SK-N-DZ (cell line): Measurements from ENCODE around the gene MUC12.

ENCODE experiments used
- DNase-seq: peaks from one replicate; pipeline ENCODE4 v3.0.0-alpha.2; 2015; ENCODE audit warnings: low spot score

MUC12 gene

GRCh38 chr7:100952641-100953040 is 16.7 kb upstream of the MUC12 start:
- DNase-seq = no peak

- DNase-seq = peak; percentile 40
Observed at GRCh38 chr7:100957832-100958421, 11.4 kb upstream of the MUC12 start.

- no peak for DNase-seq
Observed at GRCh38 chr7:100959894-100960293, 9.5 kb upstream of the MUC12 start.

- DNase-seq = no peak
Observed at GRCh38 chr7:100962537-100962936, 6.8 kb upstream of the MUC12 start.

- DNase-seq = no peak
Observed at GRCh38 chr7:100963386-100963785, 6.0 kb upstream of the MUC12 start.

GRCh38 chr7:100963874-100964273 is 5.5 kb upstream of the MUC12 start:
- DNase-seq = no peak

- DNase-seq = no peak
Observed at GRCh38 chr7:100964630-100965029, 4.7 kb upstream of the MUC12 start.

- no peak for DNase-seq
Observed at GRCh38 chr7:100965045-100965722, 4.2 kb upstream of the MUC12 start.

GRCh38 chr7:100965723-100966541 is 3.4 kb upstream of the MUC12 start:
- peak; percentile 43 for DNase-seq

- DNase-seq = no peak
Observed at GRCh38 chr7:100966542-100967291, 2.6 kb upstream of the MUC12 start.

- DNase-seq = no peak
Observed at GRCh38 chr7:100967292-100967863, 2.0 kb upstream of the MUC12 start.

GRCh38 chr7:100968031-100968430 is 1.3 kb upstream of the MUC12 start:
- DNase-seq = no peak

- DNase-seq = no peak
Observed at GRCh38 chr7:100968650-100969049, 715 bp upstream of the MUC12 start.

- DNase-seq = no peak
Observed at GRCh38 chr7:100971111-100972001, 2.0 kb downstream of the MUC12 start.

GRCh38 chr7:100972002-100972347 is 2.6 kb downstream of the MUC12 start:
- no peak for DNase-seq

GRCh38 chr7:100974021-100974420 is 4.7 kb downstream of the MUC12 start:
- no peak for DNase-seq

GRCh38 chr7:100975371-100975821 is 6.0 kb downstream of the MUC12 start:
- no peak for DNase-seq

- DNase-seq = no peak
Observed at GRCh38 chr7:100978300-100978699, 8.9 kb downstream of the MUC12 start.

GRCh38 chr7:100983451-100984187 is 14.3 kb downstream of the MUC12 start:
- no peak for DNase-seq
